Neural cell (in vitro differentiated cells): ENCODE measurements around the gene RASD2. TPM values are rescaled to one million over a fixed set of nuclear protein-coding genes. Genes with fewer than 3 reads are reported as not detected.

Experiments used
- H2AFZ ChIP-seq: fragments of 200-600, 300-800 bp; sonication (generic), shearing (Covaris generic); 2 replicates; pipeline ENCODE4 v1.6.0; 2014; ENCODE audit warnings: low read depth, mild to moderate bottlenecking, antibody characterized with exemption, low read length, moderate library complexity
- H3F3A ChIP-seq: fragments of 200-600 bp; shearing (Covaris generic); 2 replicates; pipeline ENCODE4 v1.6.1; 2016; ENCODE audit warnings: mild to moderate bottlenecking, moderate library complexity, mixed read lengths, antibody characterized with exemption, low read length; ENCODE audit not compliant: insufficient read depth, poor library complexity, severe bottlenecking
- H3K27ac ChIP-seq: fragments of 200-600, 300-800 bp; sonication (generic), shearing (Covaris generic); 2 replicates; pipeline ENCODE4 v1.5.1; 2014; ENCODE audit warnings: mild to moderate bottlenecking, low read length, moderate library complexity
- H3K27me3 ChIP-seq: fragments of 300-800, 200-600 bp; sonication (generic), shearing (Covaris generic); 2 replicates; pipeline ENCODE4 v1.6.0; 2014; ENCODE audit warnings: mild to moderate bottlenecking, low read depth, low read length, moderate library complexity; ENCODE audit not compliant: insufficient read depth
- H3K36me3 ChIP-seq: fragments of 300-800, 200-600 bp; sonication (generic), shearing (Covaris generic); 2 replicates; pipeline ENCODE4 v1.5.1; 2014; ENCODE audit warnings: mild to moderate bottlenecking, antibody characterized with exemption, low read length, moderate library complexity; ENCODE audit not compliant: insufficient read depth
- H3K4me2 ChIP-seq: fragments of 300-800, 200-600 bp; sonication (generic), shearing (Covaris generic); 2 replicates; pipeline ENCODE4 v1.6.0; 2014; ENCODE audit warnings: mild to moderate bottlenecking, low read length
- H3K4me3 ChIP-seq: fragments of 300-800, 200-600 bp; sonication (generic), shearing (Covaris generic); 2 replicates; pipeline ENCODE4 v1.5.1; 2014; ENCODE audit warnings: mild to moderate bottlenecking, low read length, moderate library complexity
- H3K79me2 ChIP-seq: fragments of 200-600 bp; shearing (Covaris generic); replicated peaks from 2 replicates; pipeline ENCODE4 v1.6.0; 2014; ENCODE audit warnings: mild to moderate bottlenecking, low read length, moderate library complexity; ENCODE audit not compliant: insufficient read depth
- H3K9ac ChIP-seq: fragments of 300-800, 200-600 bp; sonication (generic), shearing (Covaris generic); 2 replicates; pipeline ENCODE4 v1.6.1; 2016; ENCODE audit warnings: mild to moderate bottlenecking, low read length, mixed read lengths
- H3K9me2 ChIP-seq: fragments of 200-600 bp; shearing (Covaris generic); 2 replicates; pipeline ENCODE4 v1.6.1; 2016; ENCODE audit warnings: mild to moderate bottlenecking, low read length, mixed read lengths; ENCODE audit not compliant: insufficient read depth
- H3K9me3 ChIP-seq: fragments of 200-600, 300-800 bp; sonication (generic), shearing (Covaris generic); 2 replicates; pipeline ENCODE4 v1.6.1; 2016; ENCODE audit warnings: mild to moderate bottlenecking, mixed run types, low read length, moderate library complexity, mixed read lengths
- H4K20me1 ChIP-seq: fragments of 200-600 bp; shearing (Covaris generic); 2 replicates; pipeline ENCODE4 v1.6.1; 2016; ENCODE audit warnings: mild to moderate bottlenecking, mixed run types; ENCODE audit not compliant: insufficient read depth
- CTCF ChIP-seq: fragments of 450-650 bp; IDR thresholded peaks from 2 replicates; pipeline ENCODE4 v1.5.1; 2014; ENCODE audit warnings: antibody characterized with exemption, mild to moderate bottlenecking, moderate library complexity; ENCODE audit not compliant: poor library complexity, severe bottlenecking
- EP300 ChIP-seq: fragments of 450-650 bp; conservative IDR thresholded peaks from 2 replicates; pipeline ENCODE4 v1.6.1; 2014; ENCODE audit warnings: antibody characterized with exemption, mild to moderate bottlenecking, moderate library complexity; ENCODE audit not compliant: poor library complexity, severe bottlenecking
- EZH2 ChIP-seq: fragments of 200-600, 300-800 bp; shearing (Covaris generic), sonication (generic); IDR thresholded peaks from 2 replicates; pipeline ENCODE4 v1.6.1; 2014; ENCODE audit warnings: antibody characterized with exemption, low read length, borderline replicate concordance, mild to moderate bottlenecking; ENCODE audit not compliant: insufficient read depth, poor library complexity, severe bottlenecking
- MXI1 ChIP-seq: fragments of 450-650 bp; conservative IDR thresholded peaks from 2 replicates; pipeline ENCODE4 v1.6.1; 2014; ENCODE audit warnings: antibody characterized with exemption, mild to moderate bottlenecking; ENCODE audit not compliant: poor library complexity, severe bottlenecking
- POLR2AphosphoS5 ChIP-seq: IDR thresholded peaks from 2 replicates; pipeline ENCODE4 v1.6.1; 2012
- RAD21 ChIP-seq: fragments of 450-650 bp; conservative IDR thresholded peaks from 2 replicates; pipeline ENCODE4 v1.6.1; 2014; ENCODE audit warnings: antibody characterized with exemption, mild to moderate bottlenecking, moderate library complexity
- REST ChIP-seq: IDR thresholded peaks from 2 replicates; pipeline ENCODE4 v1.6.1; 2012; ENCODE audit warnings: borderline replicate concordance
- SMC3 ChIP-seq: fragments of 450-650 bp; conservative IDR thresholded peaks from 2 replicates; pipeline ENCODE4 v1.6.1; 2014; ENCODE audit warnings: antibody characterized with exemption, mild to moderate bottlenecking, moderate library complexity; ENCODE audit not compliant: poor library complexity
- TAF1 ChIP-seq: IDR thresholded peaks from 2 replicates; pipeline ENCODE4 v1.6.1; 2012; ENCODE audit warnings: low read depth
- polyA plus RNA-seq: library from polyadenylated mRNA; depleted of rRNA; stranded (reverse); fragments of >200 nt; gene quantifications from 2 replicates; pipeline ENCODE4 v1.2.3, GENCODE V29; 2014

Gene RASD2
- polyA plus RNA-seq, 1 donor from 2014 or later: 0.14 TPM

- Histone ChIP-seq H3K4me3 (no peak overlapping the region), H4K20me1 (no peaks in the 10 kb centered on the region), H3K4me2 (no peak overlapping the region), H3K9me3 (no peaks in the 10 kb centered on the region), H3F3A (no peaks in the 10 kb centered on the region), H3K36me3 (no peaks in the 10 kb centered on the region), H3K9ac (no peak overlapping the region), H3K27me3 (no peaks in the 10 kb centered on the region), H3K79me2 (no peaks in the 10 kb centered on the region), H2AFZ (no peak overlapping the region), H3K9me2 (no peaks in the 10 kb centered on the region), H3K27ac (no peak overlapping the region)
- no peak for TF ChIP-seq EP300
- TF ChIP-seq TAF1: no peak
- TF ChIP-seq POLR2AphosphoS5: no peak
- no peak for TF ChIP-seq REST
- no peak for TF ChIP-seq RAD21
- no peak for TF ChIP-seq EZH2
- no peak for TF ChIP-seq MXI1
- TF ChIP-seq CTCF: no peak
- no peak for TF ChIP-seq SMC3
Observed at GRCh38 chr22:35558031-35558430, 17.4 kb downstream of the RASD2 start.

GRCh38 chr22:35558719-35559118 is 18.1 kb downstream of the RASD2 start:
- H3K4me2 ChIP-seq: no peak overlapping the region
- H3K36me3 ChIP-seq: no peaks in the 10 kb centered on the region
- H3K9ac ChIP-seq: no peak overlapping the region
- no peak overlapping the region for H2AFZ ChIP-seq
- H3K4me3 ChIP-seq: no peak overlapping the region
- H4K20me1 ChIP-seq: no peaks in the 10 kb centered on the region
- H3K9me2 ChIP-seq: no peaks in the 10 kb centered on the region
- no peaks in the 10 kb centered on the region for H3K27me3 ChIP-seq
- no peaks in the 10 kb centered on the region for H3F3A ChIP-seq
- H3K27ac ChIP-seq: no peak overlapping the region
- no peak for TF ChIP-seq EP300
- no peak for TF ChIP-seq REST
- TF ChIP-seq TAF1: no peak
- TF ChIP-seq POLR2AphosphoS5: no peak
- TF ChIP-seq EZH2: no peak
- TF ChIP-seq MXI1: no peak
- no peak for TF ChIP-seq CTCF
- no peak for TF ChIP-seq RAD21
- TF ChIP-seq SMC3: no peak
- H3K9me3 ChIP-seq: no peaks in the 10 kb centered on the region
- no peaks in the 10 kb centered on the region for H3K79me2 ChIP-seq
